HG03565 (cell line): ENCODE measurements around the gene P2RY6.
"Not testable (repeated sequence)": the region's sequence is repeated elsewhere in the genome, so short reads cannot be mapped to it uniquely, and the experiment has no call there.

ENCODE experiments used
- ATAC-seq: cut with Tn5 transposase; IDR thresholded peaks from one replicate; pipeline ENCODE4 v1.9.1; 2021; ENCODE audit warnings: mild to moderate bottlenecking, moderate library complexity; ENCODE audit not compliant: unreplicated experiment

P2RY6 gene

DNA sequence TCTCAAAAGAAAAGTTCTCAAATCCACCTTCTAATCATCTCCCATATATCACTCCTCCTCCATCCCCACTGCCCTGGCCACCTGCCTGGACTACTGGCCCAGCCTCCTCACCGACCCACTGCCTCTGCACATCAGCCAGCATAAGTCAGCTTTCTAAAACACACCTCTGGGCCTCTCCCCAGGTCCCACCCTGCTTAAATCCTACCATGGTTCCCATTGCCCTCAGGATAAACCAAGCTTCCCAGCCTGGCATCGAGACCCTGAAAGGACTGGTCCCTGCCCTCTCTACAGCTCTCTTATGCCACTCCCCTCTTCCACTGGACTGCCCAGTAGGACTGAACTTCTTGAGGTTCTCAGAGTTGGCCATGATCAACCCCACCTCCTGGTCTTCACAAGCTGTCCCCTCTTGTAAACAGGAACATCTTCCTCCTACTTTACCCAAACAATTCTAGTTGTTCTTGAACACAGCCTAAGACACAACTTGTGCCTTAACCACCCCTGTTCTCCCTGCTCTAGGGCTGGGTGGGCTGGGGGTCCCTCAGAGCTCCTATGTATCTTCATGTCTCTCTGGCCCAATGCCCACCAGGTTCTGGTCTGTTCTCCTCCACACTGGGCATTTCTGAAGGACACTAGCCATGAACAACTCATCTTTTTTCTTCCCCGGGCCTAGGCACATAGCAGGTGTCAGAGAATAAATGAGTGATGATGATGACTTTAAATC, 12.6 kb upstream of the P2RY6 start:
- no peak for ATAC-seq

DNA sequence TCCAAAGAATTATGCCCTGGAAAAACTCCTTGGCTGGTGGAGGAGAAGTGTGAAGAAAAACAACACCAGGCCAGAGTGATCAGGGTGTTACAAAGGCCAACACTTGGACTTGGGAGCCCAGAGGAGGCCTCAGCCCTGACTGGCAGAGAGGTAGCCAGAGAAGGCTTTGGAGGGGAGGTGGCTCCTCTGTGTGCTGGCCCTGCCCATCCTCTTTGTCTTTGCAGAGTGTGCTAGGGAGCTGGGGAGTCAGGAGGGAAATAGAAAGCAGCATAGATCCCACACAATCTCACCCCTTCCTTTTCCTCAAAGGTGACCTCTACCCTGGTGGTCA, 12.0 kb upstream of the P2RY6 start:
- ATAC-seq, result no peak

DNA sequence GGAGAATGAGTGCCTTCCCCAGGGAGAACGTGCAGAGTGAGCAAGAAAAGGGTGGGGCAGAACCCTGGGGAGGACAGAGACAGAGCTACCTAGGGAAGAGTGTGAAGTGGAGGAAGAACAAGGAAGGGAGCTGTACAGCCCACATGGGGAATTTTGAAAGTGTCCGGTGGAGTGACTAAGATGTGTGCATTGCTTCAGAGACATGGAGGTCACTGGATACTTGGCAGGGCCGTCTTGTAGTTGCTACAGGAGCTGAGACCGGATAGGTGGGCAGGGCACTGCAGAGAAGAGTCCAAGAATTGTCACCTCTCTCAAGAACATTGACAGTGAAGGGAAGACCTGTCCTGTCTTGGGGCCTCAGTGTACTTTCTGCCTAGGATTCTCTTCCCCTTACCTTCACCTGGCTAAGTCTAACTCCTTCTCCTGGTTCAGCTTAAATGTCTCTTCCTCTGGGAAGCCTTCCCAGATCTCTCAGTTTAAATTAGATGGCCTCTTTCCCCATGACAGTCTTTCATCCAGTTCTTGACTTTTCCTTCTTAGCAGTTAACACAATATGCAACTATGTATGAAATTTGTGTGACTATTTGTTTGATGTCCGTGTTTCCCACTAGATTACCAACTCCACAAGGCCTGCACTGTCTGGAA, 9.2 kb upstream of the P2RY6 start:
- ATAC-seq, result no peak

DNA sequence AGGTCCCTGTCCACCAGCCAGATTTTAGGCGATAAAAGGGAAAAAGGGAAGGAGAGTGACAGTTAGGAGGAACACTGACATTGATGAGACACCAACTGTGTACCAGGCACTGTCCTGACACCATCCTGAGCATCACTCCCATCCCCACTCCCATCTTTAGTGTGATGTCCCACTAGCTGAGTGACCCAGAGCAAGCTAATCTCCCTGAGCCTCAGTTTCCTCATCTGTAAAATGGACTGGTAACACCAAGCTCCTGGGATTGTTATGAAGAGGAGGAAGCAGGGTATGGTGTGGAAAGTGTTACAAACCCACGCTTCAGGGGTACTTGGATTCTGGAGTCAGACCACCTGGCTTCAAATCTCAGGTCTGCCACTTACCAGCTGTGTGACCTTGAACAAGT, 8.5 kb upstream of the P2RY6 start:
- no peak for ATAC-seq

DNA sequence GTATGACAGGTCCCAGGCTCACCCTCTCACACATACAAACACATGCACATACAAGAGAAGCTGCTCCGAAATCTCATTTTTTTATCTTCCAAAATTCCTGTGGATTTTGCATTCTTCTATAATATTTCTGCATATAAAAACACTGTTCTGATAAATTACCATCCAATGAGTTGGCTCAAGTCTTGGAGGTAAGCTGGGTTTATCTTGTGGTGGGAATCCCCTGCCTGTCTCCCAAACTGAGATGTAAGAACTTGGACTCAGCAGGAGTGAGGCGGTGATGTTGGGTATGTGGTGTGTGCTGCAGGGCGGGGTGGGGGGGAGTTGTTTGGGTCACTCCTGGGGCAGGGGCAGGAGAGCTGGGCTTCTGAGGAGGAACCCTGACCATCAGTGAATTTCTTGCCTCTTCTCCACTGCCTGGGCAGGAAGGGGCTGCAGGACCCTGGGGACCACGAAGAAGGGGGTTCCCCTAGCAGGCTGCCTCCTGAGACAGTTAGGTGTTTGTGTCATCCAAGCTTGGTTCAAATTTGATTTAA, 6.8 kb upstream of the P2RY6 start:
- no peak for ATAC-seq

DNA sequence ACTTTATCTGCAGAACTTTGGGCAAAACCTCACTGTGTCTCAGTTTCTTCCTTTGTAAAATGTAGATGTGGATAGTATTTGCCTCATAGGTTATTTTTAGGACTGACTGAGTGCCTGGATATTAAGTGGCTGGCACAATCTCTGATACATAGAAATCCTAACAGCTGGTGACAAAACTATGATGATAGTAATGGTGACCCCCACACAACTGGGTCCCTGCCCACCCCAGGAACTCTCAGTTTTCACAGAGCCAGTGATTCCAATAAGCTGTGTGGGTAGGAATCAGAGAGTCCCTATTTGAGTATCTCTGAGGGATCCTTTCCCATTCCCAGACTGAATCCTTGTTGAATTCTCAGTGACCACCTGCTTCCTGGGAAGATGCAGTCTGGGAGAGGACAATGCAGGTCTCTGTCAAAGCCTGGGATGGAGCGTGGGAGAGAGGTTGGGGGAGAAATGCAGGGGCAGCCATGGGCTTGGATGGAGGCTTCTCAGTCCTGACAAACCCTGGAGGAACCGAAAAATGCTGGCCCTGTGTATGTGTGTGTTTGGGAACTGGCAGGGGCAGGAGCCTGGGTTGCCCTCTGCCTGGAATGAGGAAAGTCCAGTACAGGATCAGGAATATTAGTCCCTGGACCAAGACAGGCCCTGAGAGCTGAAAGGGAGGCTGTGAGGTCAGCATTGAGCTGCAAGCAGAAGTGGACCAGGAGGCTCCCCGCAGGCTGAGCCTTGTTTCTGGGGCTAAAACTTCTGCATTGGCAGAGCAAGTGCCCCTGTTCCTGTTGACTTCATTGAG, 6.1 kb upstream of the P2RY6 start:
- no peak for ATAC-seq

DNA sequence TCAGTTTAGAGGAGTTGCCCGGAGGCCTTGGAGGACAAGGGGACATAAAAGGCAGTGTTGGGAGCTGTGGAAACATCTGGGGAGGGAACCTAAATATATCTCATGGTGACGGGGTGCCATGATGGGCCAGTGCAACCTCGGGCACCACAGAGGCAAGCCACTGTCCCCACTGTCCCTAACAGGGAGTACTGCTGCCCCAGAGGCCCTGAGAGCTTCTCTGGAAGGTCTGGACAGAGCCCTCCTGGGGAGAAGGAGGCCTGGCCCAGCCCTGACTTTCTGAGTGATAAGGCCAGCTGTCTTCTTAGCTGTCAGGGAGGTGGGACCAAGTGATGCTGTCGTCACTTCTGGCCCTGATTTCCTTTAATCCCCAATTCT, 5.5 kb upstream of the P2RY6 start:
- no peak for ATAC-seq

DNA sequence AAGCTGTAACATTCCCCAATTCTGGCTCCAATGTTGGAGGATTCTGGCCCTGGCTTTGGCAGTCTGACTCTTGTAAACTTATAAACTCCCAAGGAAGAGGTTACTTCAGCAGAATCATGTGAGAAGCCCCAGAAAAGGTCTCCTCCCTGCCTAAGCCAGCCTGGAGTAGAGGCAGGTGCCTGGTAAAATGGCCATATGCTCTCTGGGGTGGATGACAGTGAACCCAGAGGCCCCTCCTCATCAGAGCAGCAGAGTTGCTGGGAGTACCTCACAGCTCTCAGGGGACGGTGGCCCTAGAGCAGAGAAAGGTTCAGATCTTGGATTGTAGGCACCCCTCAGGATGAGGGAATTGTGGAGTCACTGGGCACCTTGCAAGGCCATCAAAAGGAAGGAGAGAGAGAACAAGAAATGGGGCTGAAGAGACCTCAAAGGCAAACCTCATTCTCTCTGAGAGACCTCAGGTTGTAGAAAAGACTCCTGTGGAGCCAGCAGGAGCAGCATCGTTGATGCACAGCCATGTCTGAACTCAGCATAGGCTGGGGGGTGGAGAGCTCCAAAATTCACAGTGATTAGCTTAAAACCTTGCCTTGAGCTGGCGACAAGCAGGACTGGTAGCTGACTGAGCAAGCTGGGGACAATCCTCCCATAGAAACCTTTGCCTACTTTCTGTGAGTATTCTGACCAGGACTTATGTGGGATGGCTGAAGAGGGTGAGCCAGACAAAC, 4.9 kb upstream of the P2RY6 start:
- ATAC-seq, result no peak

DNA sequence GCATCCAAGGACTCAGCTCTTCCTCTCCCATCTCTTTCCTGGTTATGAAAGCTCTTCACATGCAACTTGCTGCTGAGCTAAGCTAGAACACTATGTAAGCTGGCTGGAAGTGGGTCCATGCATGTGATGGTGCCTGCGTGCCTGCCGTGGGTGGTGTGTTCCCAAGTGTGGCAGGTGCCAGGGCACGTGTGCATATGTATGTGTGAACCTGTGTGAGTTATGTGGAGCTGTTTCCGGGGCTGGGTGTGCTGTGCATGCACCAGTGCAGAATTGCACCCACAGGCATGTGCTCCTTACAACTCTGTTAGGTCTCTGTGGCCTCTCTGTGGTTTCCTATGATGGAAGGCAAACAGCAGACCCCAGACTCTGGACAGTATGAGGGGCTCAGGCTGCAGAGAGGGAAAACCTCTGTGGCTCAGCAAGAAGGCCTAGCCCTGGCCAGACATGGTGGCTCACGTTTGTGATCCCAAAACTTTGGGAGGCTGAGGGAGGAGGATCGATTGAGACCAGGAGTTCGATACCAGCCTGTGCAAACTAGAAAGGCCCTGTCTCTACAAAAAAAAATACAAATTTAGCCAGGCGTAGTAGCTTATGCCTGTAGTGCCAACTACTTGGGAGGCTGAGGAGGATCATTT, 4.1 kb upstream of the P2RY6 start:
- no peak for ATAC-seq

DNA sequence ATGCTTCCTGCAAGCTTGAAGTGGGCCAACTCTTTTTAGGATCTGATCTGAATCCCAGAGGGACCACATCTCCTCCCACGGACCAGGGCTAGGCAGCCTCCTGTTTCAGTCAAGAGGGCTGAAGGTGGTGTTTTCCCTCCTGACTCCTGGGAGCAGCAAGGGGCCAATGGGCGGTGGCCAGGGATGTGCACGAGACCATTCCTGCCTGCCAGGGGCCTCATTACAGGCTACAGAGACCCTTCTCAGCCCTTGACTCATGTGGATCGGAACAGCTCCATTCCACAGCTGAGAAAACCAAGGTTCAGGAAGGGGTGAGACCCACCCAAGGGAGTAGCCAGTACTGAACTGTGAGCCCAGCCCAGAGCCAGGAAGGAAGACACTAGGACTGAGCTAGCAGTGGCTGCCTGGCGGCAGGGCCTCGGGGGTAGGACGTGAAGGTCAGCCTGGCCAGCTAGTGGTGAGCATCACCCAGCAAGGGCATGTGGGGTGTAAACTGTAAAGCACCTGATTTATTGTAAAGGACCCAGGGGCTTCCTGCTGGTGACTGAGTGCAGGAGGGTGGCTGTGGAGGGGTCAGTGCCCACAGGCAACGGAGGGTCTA, 3.4 kb upstream of the P2RY6 start:
- ATAC-seq, result no peak

DNA sequence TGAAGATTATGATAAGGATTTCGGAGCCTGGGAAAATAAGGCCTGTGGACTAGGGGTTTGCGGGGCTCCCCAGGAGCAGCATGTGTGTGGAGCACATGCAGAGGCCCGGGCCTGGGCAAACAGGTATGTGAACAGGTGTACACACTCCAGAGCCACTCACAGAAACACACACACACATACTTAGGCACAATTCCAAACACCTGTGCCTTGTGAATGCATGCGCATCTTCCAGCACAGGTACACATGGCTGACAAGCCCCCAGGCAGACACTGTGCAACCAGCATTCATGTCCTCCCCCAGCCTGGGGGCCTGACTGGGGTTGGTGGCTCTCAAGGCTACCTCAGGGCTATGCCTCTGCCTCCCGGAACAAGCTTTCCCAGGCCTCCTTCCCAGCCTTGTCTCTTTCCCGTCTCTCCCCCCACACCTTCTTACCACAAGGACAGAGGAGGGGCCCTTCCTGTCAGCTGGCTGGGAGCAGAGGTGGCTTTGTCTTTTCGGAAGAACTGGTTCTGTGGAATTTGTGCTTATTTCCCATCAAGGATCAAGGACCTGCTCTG, 2.6 kb upstream of the P2RY6 start:
- no peak for ATAC-seq

DNA sequence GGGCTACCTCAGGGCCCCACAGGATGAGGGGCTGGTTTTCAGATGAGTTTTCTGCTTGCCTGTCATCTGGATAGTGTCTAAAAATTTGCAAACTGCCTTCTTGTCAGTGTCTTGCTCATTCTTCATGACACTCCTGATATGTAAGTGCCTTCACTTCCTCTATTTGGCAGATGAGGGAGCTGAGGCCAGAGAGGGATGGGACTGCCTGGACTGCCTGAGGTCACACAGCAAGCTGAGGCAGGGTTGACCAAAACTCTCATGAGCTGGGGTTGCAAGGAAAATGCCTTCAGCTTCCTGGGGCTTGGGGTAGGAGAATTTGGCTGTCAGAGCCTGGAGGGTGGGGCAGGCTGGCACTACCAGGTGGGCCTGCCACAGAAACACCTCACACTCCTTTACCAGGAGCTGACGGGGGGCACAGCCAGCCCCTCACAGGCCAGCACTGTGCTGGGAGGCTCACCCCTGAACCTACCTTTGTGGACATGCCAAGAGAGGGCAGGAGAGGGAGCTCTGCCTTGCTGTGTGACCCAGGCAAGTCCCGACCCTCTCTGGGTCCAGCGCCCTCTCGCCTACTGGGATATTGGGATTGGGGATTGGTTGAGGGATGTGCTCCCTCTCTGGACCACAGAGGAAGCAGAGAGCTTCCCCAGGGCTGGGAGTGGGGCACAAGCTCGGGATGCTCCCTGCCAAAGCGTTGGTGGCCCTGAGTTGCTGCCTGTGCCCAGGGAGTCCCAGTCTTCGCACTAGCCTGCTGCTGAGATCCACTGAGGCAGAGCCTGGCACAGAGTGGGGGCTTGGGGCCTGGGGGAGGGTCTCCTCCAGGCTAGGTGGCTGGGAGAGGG, 1.9 kb upstream of the P2RY6 start:
- ATAC-seq, result no peak

DNA sequence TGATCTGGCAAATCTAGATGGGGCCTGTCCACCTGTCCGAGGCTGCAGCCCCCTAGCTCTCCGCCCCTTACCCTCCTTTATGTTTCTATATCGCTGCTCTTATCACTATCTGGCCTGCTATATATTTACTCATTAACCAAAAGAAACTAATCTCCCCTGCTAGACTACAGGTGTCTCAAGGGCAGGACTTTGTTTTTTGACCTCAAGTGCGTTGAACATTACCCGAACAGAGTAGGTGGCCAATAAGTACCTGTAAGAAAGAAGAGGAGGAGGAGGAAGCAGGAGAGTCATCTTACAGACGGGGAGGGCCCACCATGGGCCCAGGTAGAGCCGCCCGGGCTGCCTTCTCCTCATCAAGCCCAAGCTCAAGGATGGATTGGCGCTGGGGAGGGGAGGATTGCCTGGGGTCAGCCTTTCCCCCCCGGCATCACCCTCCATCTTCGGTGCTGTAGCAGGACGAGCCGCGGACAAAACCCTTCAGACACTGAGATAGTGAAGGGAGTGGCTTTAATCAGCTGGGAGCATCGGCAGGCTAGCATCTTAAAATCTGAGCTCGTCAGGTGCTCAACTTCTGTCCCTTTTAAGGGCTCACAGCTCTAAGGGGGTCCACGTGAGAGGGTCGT, 1.2 kb upstream of the P2RY6 start:
- ATAC-seq, result no peak

DNA sequence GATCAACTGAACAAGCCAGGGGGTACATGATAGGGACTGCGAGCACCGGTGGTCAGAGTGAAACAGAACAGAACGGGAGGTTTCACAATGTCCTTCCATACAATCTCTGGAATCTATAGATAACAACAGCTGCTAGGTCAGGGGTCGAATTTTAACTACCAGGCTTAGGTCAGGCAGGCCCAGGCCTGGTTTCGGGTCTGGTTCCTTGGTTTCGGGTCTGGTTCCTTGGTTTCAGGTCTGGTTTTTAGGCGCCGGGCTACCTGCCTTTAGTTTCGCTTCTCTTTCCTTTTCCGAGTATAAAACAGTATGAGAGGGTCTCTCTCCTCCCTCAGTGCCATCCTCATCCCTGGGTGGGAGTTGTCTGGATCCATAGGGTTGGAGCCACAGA, 666 bp upstream of the P2RY6 start:
- not testable (repeated sequence) for ATAC-seq

DNA sequence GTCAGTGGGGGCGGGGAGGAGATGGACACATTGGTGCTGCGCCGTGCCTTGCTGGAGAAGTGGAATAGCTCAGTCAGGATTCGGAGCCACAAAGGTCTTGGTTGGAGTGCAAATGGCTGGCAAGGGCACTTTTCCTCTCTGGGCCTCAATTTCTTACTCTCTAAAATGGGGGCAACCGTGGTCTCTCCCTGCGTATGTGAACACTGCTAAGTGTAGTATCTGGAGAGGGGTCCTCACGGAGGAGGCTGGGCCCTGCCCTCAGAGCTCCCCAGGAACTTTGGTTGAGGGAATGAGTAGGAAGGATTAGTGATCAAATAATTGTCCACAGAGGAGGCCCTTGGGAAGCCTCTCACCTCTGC, 521 bp downstream of the P2RY6 start:
- ATAC-seq, result no peak

DNA sequence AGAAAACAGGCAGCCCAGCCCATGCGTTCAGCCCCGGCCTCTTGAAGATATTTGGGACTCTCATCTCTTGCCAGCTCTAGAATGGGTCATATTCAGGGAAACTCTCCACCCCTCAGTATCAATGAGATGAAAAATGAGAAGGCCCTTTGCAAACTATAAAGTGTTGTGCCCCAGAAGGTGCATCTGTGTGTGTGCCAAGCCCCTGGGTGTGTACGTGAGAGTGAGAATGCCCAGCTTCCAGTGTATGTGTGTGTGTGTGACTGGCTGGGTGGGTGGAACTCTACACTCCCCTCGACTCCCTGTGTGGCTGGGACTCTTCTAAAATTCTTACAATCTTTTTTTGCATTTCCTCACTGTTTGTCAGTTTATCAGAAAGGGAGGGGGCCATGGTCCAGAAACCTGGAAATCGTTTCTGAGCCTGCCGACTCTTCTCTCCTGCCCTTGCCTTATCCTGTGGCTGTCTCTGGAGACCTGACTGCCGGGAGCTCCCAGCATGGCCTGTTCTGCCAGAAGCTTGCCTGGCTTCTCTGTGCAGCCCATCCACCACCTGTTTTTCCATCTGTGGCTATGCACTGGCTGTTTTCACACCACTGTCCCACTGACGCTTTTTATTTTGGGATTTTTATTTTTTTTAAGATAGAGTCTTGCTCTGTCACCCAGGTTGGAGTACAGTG, 1.2 kb downstream of the P2RY6 start:
- ATAC-seq, result no peak

DNA sequence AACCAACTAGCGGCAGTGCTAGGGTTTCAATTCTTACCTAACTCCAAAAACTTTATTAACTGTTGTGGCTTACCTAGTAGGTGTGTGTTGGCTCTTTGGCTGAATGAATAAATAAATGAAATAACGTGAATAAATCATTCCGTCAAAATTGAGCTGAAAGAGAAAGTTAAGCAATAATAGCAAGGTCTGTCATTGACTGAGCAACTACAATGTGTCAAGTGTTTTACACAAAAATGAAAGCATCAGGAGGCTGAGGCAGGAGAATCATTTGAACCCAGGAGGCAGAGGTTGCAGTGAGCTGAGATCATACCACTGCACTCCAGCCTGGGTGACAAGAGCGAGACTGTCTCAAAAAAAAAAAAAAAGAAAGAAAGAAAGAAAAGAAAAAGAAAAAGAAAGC, 2.1 kb downstream of the P2RY6 start:
- ATAC-seq, result not testable (repeated sequence)

DNA sequence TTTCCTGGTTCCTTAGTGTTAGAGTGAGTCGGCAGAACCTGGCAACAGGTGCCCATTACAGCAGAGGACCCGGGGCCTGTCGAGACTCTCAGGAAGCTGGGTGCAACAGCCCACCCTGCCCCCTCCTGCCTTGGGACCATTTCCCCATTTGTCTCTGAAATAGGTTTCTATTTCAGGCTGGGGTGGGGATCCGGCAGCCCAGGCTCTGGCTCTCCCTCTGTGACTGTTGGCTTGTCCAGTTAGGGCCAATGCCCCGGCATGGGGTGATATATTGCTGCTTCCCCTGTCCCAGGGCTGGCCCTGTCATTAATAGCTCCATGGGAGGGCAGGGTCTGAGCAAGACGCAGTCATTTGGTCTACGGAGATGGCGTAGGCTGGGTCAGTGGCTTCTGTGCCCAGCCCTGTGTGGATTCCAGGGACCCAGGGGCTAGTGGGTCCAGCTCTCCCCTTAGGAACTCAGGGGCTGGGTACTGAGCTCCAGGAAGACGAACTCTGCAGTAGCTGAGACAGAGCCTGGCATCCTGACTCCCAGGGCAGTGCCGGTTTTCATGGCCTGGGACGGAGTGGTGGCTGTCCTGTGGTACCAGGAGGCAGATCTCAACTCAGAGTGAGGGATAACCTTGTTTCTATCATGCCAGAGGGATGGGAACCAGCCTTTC, 2.7 kb downstream of the P2RY6 start:
- ATAC-seq, result no peak
